ENCODE results near the gene IQCM. TPM values are rescaled to one million over a fixed set of nuclear protein-coding genes. Genes with fewer than 3 reads are reported as not detected.

Gene IQCM
- polyA plus RNA-seq (2013, experiment 1 of 2) = not detected
- not detected for polyA plus RNA-seq (2013, experiment 2 of 2)

- Histone ChIP-seq H3K4ac (ENCODE audit: low read depth in 1 of 2, low read length in 2 of 2) (no peak within 1 kb of the TSS), H2BK5ac (ENCODE audit: low read depth, low read length, poor library complexity, severe bottlenecking) (no peak within 1 kb of the TSS), H3K4me1 (ENCODE audit: control insufficient read depth, insufficient read depth, low read depth, low read length) (no peaks in the 10 kb centered on the region), H3K9me3 (ENCODE audit: control insufficient read depth, low read length) (no peaks in the 10 kb centered on the region), H3K36me3 (ENCODE audit: control insufficient read depth in 1 of 2, insufficient read depth in 2 of 2, low read depth in 1 of 2, low read length in 2 of 2) (no peaks in the 10 kb centered on the region), H4K91ac (ENCODE audit: low read length) (no peak within 1 kb of the TSS), H3K14ac (ENCODE audit: low read length in 2 of 2) (no peak within 1 kb of the TSS), H3K27ac (ENCODE audit: low read length, poor library complexity, severe bottlenecking) (no peak within 1 kb of the TSS), H2AFZ (ENCODE audit: low read depth, low read length) (no peak within 1 kb of the TSS), H3K4me3 (ENCODE audit: insufficient read depth in 1 of 2, low read depth in 1 of 2, low read length in 2 of 2) (no peak within 1 kb of the TSS), H3K27me3 (ENCODE audit: control insufficient read depth in 1 of 2, insufficient read depth in 1 of 2, low read length in 2 of 2) (no peaks in the 10 kb centered on the region), H3K9ac (ENCODE audit: low read length) (no peak within 1 kb of the TSS), H2BK12ac (ENCODE audit: low read length in 2 of 2) (no peak within 1 kb of the TSS), H2AK5ac (ENCODE audit: low read length, severe bottlenecking) (no peak within 1 kb of the TSS), H3K23ac (ENCODE audit: low read length in 2 of 2) (no peak within 1 kb of the TSS), H2BK120ac (ENCODE audit: low read depth, low read length) (no peak within 1 kb of the TSS), H3K18ac (ENCODE audit: low read depth in 1 of 2, low read length in 2 of 2) (no peak within 1 kb of the TSS), H3K4me2 (ENCODE audit: low read length, poor library complexity, severe bottlenecking) (no peak within 1 kb of the TSS), H4K8ac (ENCODE audit: low read length) (no peak within 1 kb of the TSS), H2BK15ac (ENCODE audit: low read depth, poor library complexity, severe bottlenecking) (no peak within 1 kb of the TSS), H3K79me1 (replicated peaks; ENCODE audit: low read length, poor library complexity, severe bottlenecking) (no peaks in the 10 kb centered on the region)
- WGBS = 50% methylated on average over 1 of the region's 1 CpG
- DNase-seq = no peak
Measured at GRCh38 chr4:149815743-149816142, at the start of gene IQCM. Gene IQCM (minus strand): TSS chr4:149815843. CDS start chr4:149742691, 73,152 bp downstream.

GRCh38 chr4:149857446-149857845 lies 41.8 kb upstream of the IQCM start:
- H2AK5ac ChIP-seq (ENCODE audit: low read length, severe bottlenecking) = no peak overlapping the region
- H3K23ac ChIP-seq (ENCODE audit: low read length in 2 of 2) = no peak overlapping the region
- no peak overlapping the region for H3K27ac ChIP-seq (ENCODE audit: low read length, poor library complexity, severe bottlenecking)
- H3K18ac ChIP-seq (ENCODE audit: low read depth in 1 of 2, low read length in 2 of 2) = no peak overlapping the region
- no peaks in the 10 kb centered on the region for H3K79me1 ChIP-seq (replicated peaks; ENCODE audit: low read length, poor library complexity, severe bottlenecking)
- no peak overlapping the region for H2AFZ ChIP-seq (ENCODE audit: low read depth, low read length)
- no CpG with 5 or more reads among the region's 3 CpGs for WGBS
- no peak overlapping the region for H3K4ac ChIP-seq (ENCODE audit: low read depth in 1 of 2, low read length in 2 of 2)
- no peak overlapping the region for H2BK5ac ChIP-seq (ENCODE audit: low read depth, low read length, poor library complexity, severe bottlenecking)
- H4K91ac ChIP-seq (ENCODE audit: low read length) = no peak overlapping the region
- DNase-seq = no peak
- no peak overlapping the region for H2BK15ac ChIP-seq (ENCODE audit: low read depth, poor library complexity, severe bottlenecking)
- H4K8ac ChIP-seq (ENCODE audit: low read length) = no peak overlapping the region
- H3K9me3 ChIP-seq (ENCODE audit: control insufficient read depth, low read length) = no peaks in the 10 kb centered on the region
- H3K4me1 ChIP-seq (ENCODE audit: control insufficient read depth, insufficient read depth, low read depth, low read length) = no peaks in the 10 kb centered on the region
- no peaks in the 10 kb centered on the region for H3K27me3 ChIP-seq (ENCODE audit: control insufficient read depth in 1 of 2, insufficient read depth in 1 of 2, low read length in 2 of 2)
- no peaks in the 10 kb centered on the region for H3K36me3 ChIP-seq (ENCODE audit: control insufficient read depth in 1 of 2, insufficient read depth in 2 of 2, low read depth in 1 of 2, low read length in 2 of 2)
- no peak overlapping the region for H2BK120ac ChIP-seq (ENCODE audit: low read depth, low read length)
- H3K4me2 ChIP-seq (ENCODE audit: low read length, poor library complexity, severe bottlenecking) = no peak overlapping the region
- no peak overlapping the region for H3K9ac ChIP-seq (ENCODE audit: low read length)
- no peak overlapping the region for H3K14ac ChIP-seq (ENCODE audit: low read length in 2 of 2)
- H3K4me3 ChIP-seq (ENCODE audit: insufficient read depth in 1 of 2, low read depth in 1 of 2, low read length in 2 of 2) = no peak overlapping the region
- H2BK12ac ChIP-seq (ENCODE audit: low read length in 2 of 2) = no peak overlapping the region

- H3K4ac ChIP-seq (ENCODE audit: low read depth in 1 of 2, low read length in 2 of 2) = no peak overlapping the region
- no peak for DNase-seq
- H3K9me3 ChIP-seq (ENCODE audit: control insufficient read depth, low read length) = no peaks in the 10 kb centered on the region
- no peak overlapping the region for H3K27ac ChIP-seq (ENCODE audit: low read length, poor library complexity, severe bottlenecking)
- no peaks in the 10 kb centered on the region for H3K79me1 ChIP-seq (replicated peaks; ENCODE audit: low read length, poor library complexity, severe bottlenecking)
- H2BK5ac ChIP-seq (ENCODE audit: low read depth, low read length, poor library complexity, severe bottlenecking) = no peak overlapping the region
- no peak overlapping the region for H2AK5ac ChIP-seq (ENCODE audit: low read length, severe bottlenecking)
- H3K14ac ChIP-seq (ENCODE audit: low read length in 2 of 2) = no peak overlapping the region
- no peak overlapping the region for H2BK120ac ChIP-seq (ENCODE audit: low read depth, low read length)
- no peak overlapping the region for H3K9ac ChIP-seq (ENCODE audit: low read length)
- H3K18ac ChIP-seq (ENCODE audit: low read depth in 1 of 2, low read length in 2 of 2) = no peak overlapping the region
- H3K27me3 ChIP-seq (ENCODE audit: control insufficient read depth in 1 of 2, insufficient read depth in 1 of 2, low read length in 2 of 2) = no peaks in the 10 kb centered on the region
- no peak overlapping the region for H4K91ac ChIP-seq (ENCODE audit: low read length)
- no peak overlapping the region for H4K8ac ChIP-seq (ENCODE audit: low read length)
- H3K4me1 ChIP-seq (ENCODE audit: control insufficient read depth, insufficient read depth, low read depth, low read length) = no peaks in the 10 kb centered on the region
- no peaks in the 10 kb centered on the region for H3K36me3 ChIP-seq (ENCODE audit: control insufficient read depth in 1 of 2, insufficient read depth in 2 of 2, low read depth in 1 of 2, low read length in 2 of 2)
- H3K4me2 ChIP-seq (ENCODE audit: low read length, poor library complexity, severe bottlenecking) = no peak overlapping the region
- no peak overlapping the region for H2BK15ac ChIP-seq (ENCODE audit: low read depth, poor library complexity, severe bottlenecking)
- H3K23ac ChIP-seq (ENCODE audit: low read length in 2 of 2) = no peak overlapping the region
- no peak overlapping the region for H2AFZ ChIP-seq (ENCODE audit: low read depth, low read length)
- no peak overlapping the region for H3K4me3 ChIP-seq (ENCODE audit: insufficient read depth in 1 of 2, low read depth in 1 of 2, low read length in 2 of 2)
- no peak overlapping the region for H2BK12ac ChIP-seq (ENCODE audit: low read length in 2 of 2)
Measured at GRCh38 chr4:149845743-149846142, 30.1 kb upstream of the IQCM start.

GRCh38 chr4:149841686-149842085 lies 26.0 kb upstream of the IQCM start:
- no peak overlapping the region for H2BK12ac ChIP-seq (ENCODE audit: low read length in 2 of 2)
- H2BK120ac ChIP-seq (ENCODE audit: low read depth, low read length) = no peak overlapping the region
- no peak overlapping the region for H3K23ac ChIP-seq (ENCODE audit: low read length in 2 of 2)
- no peaks in the 10 kb centered on the region for H3K9me3 ChIP-seq (ENCODE audit: control insufficient read depth, low read length)
- H2BK5ac ChIP-seq (ENCODE audit: low read depth, low read length, poor library complexity, severe bottlenecking) = no peak overlapping the region
- H3K4ac ChIP-seq (ENCODE audit: low read depth in 1 of 2, low read length in 2 of 2) = no peak overlapping the region
- H3K4me2 ChIP-seq (ENCODE audit: low read length, poor library complexity, severe bottlenecking) = no peak overlapping the region
- H4K91ac ChIP-seq (ENCODE audit: low read length) = no peak overlapping the region
- H3K27ac ChIP-seq (ENCODE audit: low read length, poor library complexity, severe bottlenecking) = no peak overlapping the region
- H4K8ac ChIP-seq (ENCODE audit: low read length) = no peak overlapping the region
- no peak overlapping the region for H3K18ac ChIP-seq (ENCODE audit: low read depth in 1 of 2, low read length in 2 of 2)
- no peak overlapping the region for H2AFZ ChIP-seq (ENCODE audit: low read depth, low read length)
- H3K9ac ChIP-seq (ENCODE audit: low read length) = no peak overlapping the region
- peaks cover 2% of the 10 kb centered on the region for H3K4me1 ChIP-seq (ENCODE audit: control insufficient read depth, insufficient read depth, low read depth, low read length)
- H3K36me3 ChIP-seq (ENCODE audit: control insufficient read depth in 1 of 2, insufficient read depth in 2 of 2, low read depth in 1 of 2, low read length in 2 of 2) = no peaks in the 10 kb centered on the region
- no peak overlapping the region for H3K14ac ChIP-seq (ENCODE audit: low read length in 2 of 2)
- WGBS = 100% methylated on average over 1 of the region's 1 CpG
- no peaks in the 10 kb centered on the region for H3K79me1 ChIP-seq (replicated peaks; ENCODE audit: low read length, poor library complexity, severe bottlenecking)
- H2BK15ac ChIP-seq (ENCODE audit: low read depth, poor library complexity, severe bottlenecking) = no peak overlapping the region
- H2AK5ac ChIP-seq (ENCODE audit: low read length, severe bottlenecking) = no peak overlapping the region
- no peaks in the 10 kb centered on the region for H3K27me3 ChIP-seq (ENCODE audit: control insufficient read depth in 1 of 2, insufficient read depth in 1 of 2, low read length in 2 of 2)
- DNase-seq = no peak
- no peak overlapping the region for H3K4me3 ChIP-seq (ENCODE audit: insufficient read depth in 1 of 2, low read depth in 1 of 2, low read length in 2 of 2)
